HG02763 (cell line): ENCODE measurements around the gene GNL1.
"Not testable (repeated sequence)": the region's sequence is repeated elsewhere in the genome, so short reads cannot be mapped to it uniquely, and the experiment has no call there.

ENCODE experiments used
- ATAC-seq: cut with Tn5 transposase; IDR thresholded peaks from one replicate; pipeline ENCODE4 v1.9.1; 2021; ENCODE audit warnings: mild to moderate bottlenecking, moderate library complexity; ENCODE audit not compliant: unreplicated experiment

GNL1 gene

GRCh38 chr6:30533460-30534294 is 22.6 kb downstream of the GNL1 start:
- ATAC-seq: no peak

- ATAC-seq: no peak
Measured at GRCh38 chr6:30530014-30530413, 26.3 kb downstream of the GNL1 start.

GRCh38 chr6:30529349-30529875 is 26.9 kb downstream of the GNL1 start:
- ATAC-seq: peak; percentile 43

- not testable (repeated sequence) for ATAC-seq
Measured at GRCh38 chr6:30526444-30526843, 29.8 kb downstream of the GNL1 start.

GRCh38 chr6:30521952-30522351 is 34.3 kb downstream of the GNL1 start:
- not testable (repeated sequence) for ATAC-seq

- not testable (repeated sequence) for ATAC-seq
Measured at GRCh38 chr6:30521082-30521481, 35.2 kb downstream of the GNL1 start.

- no peak for ATAC-seq
Measured at GRCh38 chr6:30520522-30520921, 35.8 kb downstream of the GNL1 start.

- ATAC-seq: not testable (repeated sequence)
Measured at GRCh38 chr6:30518505-30519145, 37.7 kb downstream of the GNL1 start.

- ATAC-seq: not testable (repeated sequence)
Measured at GRCh38 chr6:30517767-30518504, 38.4 kb downstream of the GNL1 start.

GRCh38 chr6:30516754-30517076 is 39.6 kb downstream of the GNL1 start:
- ATAC-seq: not testable (repeated sequence)

- peak; percentile 75 for ATAC-seq
Measured at GRCh38 chr6:30515944-30516753, 40.1 kb downstream of the GNL1 start.

GRCh38 chr6:30515106-30515505 is 41.2 kb downstream of the GNL1 start:
- ATAC-seq: no peak

- no peak for ATAC-seq
Measured at GRCh38 chr6:30513451-30513850, 42.8 kb downstream of the GNL1 start.

GRCh38 chr6:30511169-30511546 is 45.1 kb downstream of the GNL1 start:
- ATAC-seq: no peak

GRCh38 chr6:30510419-30511168 is 45.7 kb downstream of the GNL1 start:
- no peak for ATAC-seq

- ATAC-seq: no peak
Measured at GRCh38 chr6:30508890-30509736, 47.2 kb downstream of the GNL1 start.

GRCh38 chr6:30507849-30508827 is 48.2 kb downstream of the GNL1 start:
- ATAC-seq: no peak
